SK-N-SH (cell line): ENCODE results near the gene IPO9.

ENCODE experiments used
- EZH2phosphoT487 ChIP-seq: fragments of 200-600 bp; sonication (generic); IDR thresholded peaks from 2 replicates; pipeline ENCODE4 v1.6.1; 2017; ENCODE audit warnings: low read depth, mixed run types, mild to moderate bottlenecking, antibody characterized with exemption, moderate library complexity, borderline replicate concordance
- MXI1 ChIP-seq: IDR thresholded peaks from 2 replicates; pipeline ENCODE4 v1.6.1; 2012; ENCODE audit warnings: mild to moderate bottlenecking, low read depth, low read length, improper control_type of control experiment
- PBX3 ChIP-seq: IDR thresholded peaks from 2 replicates; pipeline ENCODE4; 2012
- POLR2AphosphoS5 ChIP-seq: IDR thresholded peaks from 2 replicates; pipeline ENCODE4 v1.6.1; 2012; ENCODE audit warnings: low read depth, low read length
- RCOR1 ChIP-seq: fragments of 150-350 bp; IDR thresholded peaks from 2 replicates; pipeline ENCODE4 v1.6.1; 2017; ENCODE audit warnings: antibody characterized with exemption, low read length
- SMC3 ChIP-seq: IDR thresholded peaks from 2 replicates; pipeline ENCODE4 v1.6.1; 2012; ENCODE audit warnings: low read depth, low read length, improper control_type of control experiment
- TCF12 ChIP-seq: IDR thresholded peaks from 2 replicates; pipeline ENCODE4 v1.4.0; 2012
- TF ChIP-seq, protein P1 (sequence below): fragments of 200-600 bp; sonication (generic); IDR thresholded peaks from 2 replicates; pipeline ENCODE4 v1.6.1; 2017; ENCODE audit warnings: antibody characterized with exemption, mild to moderate bottlenecking, moderate library complexity

GRCh38 chr1:201783058-201783457 is 45.9 kb upstream of the IPO9 start:
- TF ChIP-seq, protein P1, sequence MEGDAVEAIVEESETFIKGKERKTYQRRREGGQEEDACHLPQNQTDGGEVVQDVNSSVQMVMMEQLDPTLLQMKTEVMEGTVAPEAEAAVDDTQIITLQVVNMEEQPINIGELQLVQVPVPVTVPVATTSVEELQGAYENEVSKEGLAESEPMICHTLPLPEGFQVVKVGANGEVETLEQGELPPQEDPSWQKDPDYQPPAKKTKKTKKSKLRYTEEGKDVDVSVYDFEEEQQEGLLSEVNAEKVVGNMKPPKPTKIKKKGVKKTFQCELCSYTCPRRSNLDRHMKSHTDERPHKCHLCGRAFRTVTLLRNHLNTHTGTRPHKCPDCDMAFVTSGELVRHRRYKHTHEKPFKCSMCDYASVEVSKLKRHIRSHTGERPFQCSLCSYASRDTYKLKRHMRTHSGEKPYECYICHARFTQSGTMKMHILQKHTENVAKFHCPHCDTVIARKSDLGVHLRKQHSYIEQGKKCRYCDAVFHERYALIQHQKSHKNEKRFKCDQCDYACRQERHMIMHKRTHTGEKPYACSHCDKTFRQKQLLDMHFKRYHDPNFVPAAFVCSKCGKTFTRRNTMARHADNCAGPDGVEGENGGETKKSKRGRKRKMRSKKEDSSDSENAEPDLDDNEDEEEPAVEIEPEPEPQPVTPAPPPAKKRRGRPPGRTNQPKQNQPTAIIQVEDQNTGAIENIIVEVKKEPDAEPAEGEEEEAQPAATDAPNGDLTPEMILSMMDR, result no peak
- no peak for TF ChIP-seq TCF12
- TF ChIP-seq SMC3, result no peak
- TF ChIP-seq POLR2AphosphoS5, result no peak
- no peak for TF ChIP-seq EZH2phosphoT487
- no peak for TF ChIP-seq PBX3
- no peak for TF ChIP-seq MXI1
- TF ChIP-seq RCOR1, result no peak
